ENCODE data around the gene IMPG2. TPM values are rescaled to one million over a fixed set of nuclear protein-coding genes. Genes with fewer than 3 reads are reported as not detected.

Gene IMPG2
- total RNA-seq, 1 donor from 2014 or later: 0.17 TPM

GRCh38 chr3:101262393-101263240 lies 57.8 kb downstream of the IMPG2 start:
- Histone ChIP-seq H3K27me3 (ENCODE audit: control insufficient read depth, insufficient read depth, low read length) (no peaks in the 10 kb centered on the region), H3K36me3 (ENCODE audit: control insufficient read depth, insufficient read depth, low read length) (no peaks in the 10 kb centered on the region), H3K4me3 (ENCODE audit: low read depth, low read length) (no peak overlapping the region)
- no peak for DNase-seq (ENCODE audit: low read depth)
- TF ChIP-seq, protein P1, sequence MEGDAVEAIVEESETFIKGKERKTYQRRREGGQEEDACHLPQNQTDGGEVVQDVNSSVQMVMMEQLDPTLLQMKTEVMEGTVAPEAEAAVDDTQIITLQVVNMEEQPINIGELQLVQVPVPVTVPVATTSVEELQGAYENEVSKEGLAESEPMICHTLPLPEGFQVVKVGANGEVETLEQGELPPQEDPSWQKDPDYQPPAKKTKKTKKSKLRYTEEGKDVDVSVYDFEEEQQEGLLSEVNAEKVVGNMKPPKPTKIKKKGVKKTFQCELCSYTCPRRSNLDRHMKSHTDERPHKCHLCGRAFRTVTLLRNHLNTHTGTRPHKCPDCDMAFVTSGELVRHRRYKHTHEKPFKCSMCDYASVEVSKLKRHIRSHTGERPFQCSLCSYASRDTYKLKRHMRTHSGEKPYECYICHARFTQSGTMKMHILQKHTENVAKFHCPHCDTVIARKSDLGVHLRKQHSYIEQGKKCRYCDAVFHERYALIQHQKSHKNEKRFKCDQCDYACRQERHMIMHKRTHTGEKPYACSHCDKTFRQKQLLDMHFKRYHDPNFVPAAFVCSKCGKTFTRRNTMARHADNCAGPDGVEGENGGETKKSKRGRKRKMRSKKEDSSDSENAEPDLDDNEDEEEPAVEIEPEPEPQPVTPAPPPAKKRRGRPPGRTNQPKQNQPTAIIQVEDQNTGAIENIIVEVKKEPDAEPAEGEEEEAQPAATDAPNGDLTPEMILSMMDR (IDR thresholded peaks at IDR 0.05; ENCODE audit: insufficient read depth, low read length, poor library complexity, severe bottlenecking): no peak

DNA sequence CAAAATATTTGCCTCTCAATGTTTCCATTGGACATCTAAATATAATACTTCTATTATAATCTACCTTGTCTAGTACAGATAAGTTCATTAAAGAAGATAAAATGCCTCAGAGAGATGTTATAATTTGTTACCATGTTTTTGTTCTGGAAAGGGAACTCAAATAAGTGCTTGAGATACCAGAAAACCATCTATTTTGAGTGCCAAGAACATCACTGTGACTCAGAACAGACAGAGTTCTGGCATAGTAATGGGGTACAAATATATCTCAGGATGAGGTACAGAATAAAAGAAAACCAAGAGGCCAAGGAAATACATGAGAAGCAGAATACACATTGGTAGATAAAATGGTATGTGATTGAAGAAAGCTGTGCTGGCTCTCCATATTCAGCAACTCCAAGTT lies 58.9 kb downstream of the IMPG2 start:
- no peak overlapping the region for H3K4me3 ChIP-seq (ENCODE audit: low read depth, low read length)
- TF ChIP-seq, protein P1 (IDR thresholded peaks at IDR 0.05; ENCODE audit: insufficient read depth, low read length, poor library complexity, severe bottlenecking): no peak
- no peaks in the 10 kb centered on the region for H3K36me3 ChIP-seq (ENCODE audit: control insufficient read depth, insufficient read depth, low read length)
- no peaks in the 10 kb centered on the region for H3K27me3 ChIP-seq (ENCODE audit: control insufficient read depth, insufficient read depth, low read length)
- no peak for DNase-seq (ENCODE audit: low read depth)

- TF ChIP-seq, protein P1 (IDR thresholded peaks at IDR 0.05; ENCODE audit: insufficient read depth, low read length, poor library complexity, severe bottlenecking): no peak
- DNase-seq (ENCODE audit: low read depth): no peak
- Histone ChIP-seq H3K36me3 (ENCODE audit: control insufficient read depth, insufficient read depth, low read length) (no peaks in the 10 kb centered on the region), H3K27me3 (ENCODE audit: control insufficient read depth, insufficient read depth, low read length) (no peaks in the 10 kb centered on the region), H3K4me3 (ENCODE audit: low read depth, low read length) (no peak overlapping the region)
Measured at GRCh38 chr3:101259485-101260341, 60.7 kb downstream of the IMPG2 start.

DNA sequence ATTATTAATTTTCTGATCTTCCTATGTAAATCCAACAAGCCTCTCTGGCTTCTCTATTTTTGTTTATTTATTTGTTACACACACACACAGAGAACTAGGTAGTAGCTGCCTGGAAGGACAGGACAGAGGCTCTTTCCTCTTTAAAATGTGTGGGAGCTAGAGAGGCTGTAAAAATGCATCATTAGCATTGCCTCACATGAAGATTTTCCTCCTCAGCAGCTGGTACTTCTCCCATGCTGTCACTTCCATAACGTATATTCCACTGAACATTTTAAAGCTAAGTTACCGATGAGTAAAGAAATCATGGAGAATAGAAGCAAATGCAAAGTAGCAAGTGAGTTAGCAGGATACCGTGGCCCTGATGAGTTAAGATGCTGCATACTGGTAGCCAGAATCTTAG lies 63.9 kb downstream of the IMPG2 start:
- Histone ChIP-seq H3K36me3 (ENCODE audit: control insufficient read depth, insufficient read depth, low read length) (no peaks in the 10 kb centered on the region), H3K4me3 (ENCODE audit: low read depth, low read length) (no peak overlapping the region), H3K27me3 (ENCODE audit: control insufficient read depth, insufficient read depth, low read length) (no peaks in the 10 kb centered on the region)
- DNase-seq (ENCODE audit: low read depth): no peak
- TF ChIP-seq, protein P1 (IDR thresholded peaks at IDR 0.05; ENCODE audit: insufficient read depth, low read length, poor library complexity, severe bottlenecking): no peak

DNA sequence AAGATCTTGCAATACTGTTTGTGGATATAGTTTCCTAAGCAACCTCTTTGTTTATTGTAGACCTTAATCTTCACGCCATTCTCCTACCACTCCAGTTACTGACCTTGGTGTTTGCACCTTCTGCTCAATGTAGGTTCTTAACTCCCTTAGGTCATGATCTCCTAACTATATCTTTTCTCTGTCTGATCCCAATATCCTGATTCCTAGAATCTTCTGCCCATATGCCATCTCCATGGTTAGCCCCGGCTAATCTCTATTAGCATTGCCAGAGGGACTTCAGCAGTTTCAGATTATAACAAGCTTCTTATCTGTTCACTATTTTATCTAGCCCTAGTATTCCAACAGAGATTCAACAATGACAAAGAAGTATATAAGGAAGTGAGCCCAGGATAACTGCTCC lies 64.9 kb downstream of the IMPG2 start:
- H3K27me3 ChIP-seq (ENCODE audit: control insufficient read depth, insufficient read depth, low read length): no peaks in the 10 kb centered on the region
- TF ChIP-seq, protein P1 (IDR thresholded peaks at IDR 0.05; ENCODE audit: insufficient read depth, low read length, poor library complexity, severe bottlenecking): no peak
- no peaks in the 10 kb centered on the region for H3K36me3 ChIP-seq (ENCODE audit: control insufficient read depth, insufficient read depth, low read length)
- H3K4me3 ChIP-seq (ENCODE audit: low read depth, low read length): no peak overlapping the region
- DNase-seq (ENCODE audit: low read depth): no peak

Data from kidney epithelial cell (primary cell).